NCI-H1092 (cell line): Measurements from ENCODE around the gene LMF1.
"Not testable (repeated sequence)": the region's sequence is repeated elsewhere in the genome, so short reads cannot be mapped to it uniquely, and the experiment has no call there.

Experiments used
- DNase-seq: peaks from one replicate; lab custom pipeline; 2025; lab: John Stamatoyannopoulos, UW

Gene LMF1

GRCh38 chr16:895371-895770 is 75.4 kb downstream of the LMF1 start:
- DNase-seq = no peak

GRCh38 chr16:894841-895240 is 75.9 kb downstream of the LMF1 start:
- DNase-seq = no peak

GRCh38 chr16:894136-894535 is 76.6 kb downstream of the LMF1 start:
- no peak for DNase-seq

GRCh38 chr16:893360-893759 is 77.4 kb downstream of the LMF1 start:
- no peak for DNase-seq

GRCh38 chr16:892536-893255 is 78.1 kb downstream of the LMF1 start:
- no peak for DNase-seq

- no peak for DNase-seq
Observed at GRCh38 chr16:892006-892405, 78.8 kb downstream of the LMF1 start.

GRCh38 chr16:891353-891740 is 79.4 kb downstream of the LMF1 start:
- no peak for DNase-seq

- DNase-seq = no peak
Observed at GRCh38 chr16:890716-891352, 80.0 kb downstream of the LMF1 start.

GRCh38 chr16:890217-890616 is 80.6 kb downstream of the LMF1 start:
- no peak for DNase-seq

GRCh38 chr16:889586-889985 is 81.2 kb downstream of the LMF1 start:
- DNase-seq = no peak

GRCh38 chr16:888901-889570 is 81.7 kb downstream of the LMF1 start:
- DNase-seq = no peak

GRCh38 chr16:888456-888855 is 82.3 kb downstream of the LMF1 start:
- not testable (repeated sequence) for DNase-seq

GRCh38 chr16:887846-888245 is 82.9 kb downstream of the LMF1 start:
- DNase-seq = no peak

- no peak for DNase-seq
Observed at GRCh38 chr16:886802-887731, 83.7 kb downstream of the LMF1 start.

- DNase-seq = no peak
Observed at GRCh38 chr16:886084-886543, 84.7 kb downstream of the LMF1 start.

GRCh38 chr16:885391-885790 is 85.4 kb downstream of the LMF1 start:
- DNase-seq = no peak

GRCh38 chr16:884232-884631 is 86.6 kb downstream of the LMF1 start:
- DNase-seq = no peak

GRCh38 chr16:883781-884180 is 87.0 kb downstream of the LMF1 start:
- no peak for DNase-seq

GRCh38 chr16:883340-883739 is 87.4 kb downstream of the LMF1 start:
- DNase-seq = no peak

- not testable (repeated sequence) for DNase-seq
Observed at GRCh38 chr16:882671-883070, 88.1 kb downstream of the LMF1 start.

- no peak for DNase-seq
Observed at GRCh38 chr16:882256-882655, 88.5 kb downstream of the LMF1 start.
